ENCODE measurements around the gene WDR76.

- TF ChIP-seq CTCF (IDR thresholded peaks at IDR 0.05; ENCODE audit: insufficient read depth, low read length) (no peak), POLR2AphosphoS5 (IDR thresholded peaks at IDR 0.05; ENCODE audit: low read depth) (no peak), REST (IDR thresholded peaks at IDR 0.05; ENCODE audit: insufficient replicate concordance, low read depth) (no peak)
Measured at GRCh38 chr15:43913941-43914340, 87.1 kb downstream of the WDR76 start.

Measured in HL-60 (cell line).